ENCODE results near the gene PRPF31.

- TF ChIP-seq TAF1 (CRISPR knock-in tag; IDR thresholded peaks at IDR 0.05) (peak; percentile 67), MXI1 (IDR thresholded peaks at IDR 0.05; ENCODE audit: borderline replicate concordance, low read depth, low read length) (peak; percentile 86), GFI1 (CRISPR knock-in tag; IDR thresholded peaks at IDR 0.05; ENCODE audit: borderline replicate concordance) (no peak), ONECUT2 (CRISPR knock-in tag; IDR thresholded peaks at IDR 0.05) (no peak)
Measured at GRCh38 chr19:54159352-54160181, 44.0 kb downstream of the PRPF31 start, which contains the start of gene LENG1.
